Endothelial cell of umbilical vein (primary cell): ENCODE measurements around the gene PFKFB4. TPM values are rescaled to one million over a fixed set of nuclear protein-coding genes. Genes with fewer than 3 reads are reported as not detected.

Experiments
- BruUV-seq: library from RNA; stranded (reverse); fragments of 400-500 nt; replicated peaks from 2 replicates; lab custom pipeline; 2021; lab: Mats Ljungman, UMichigan
- CTCF ChIA-PET: fragments of 300-600, 350-600 bp; sonication (Branson Sonifier 250); formaldehyde crosslinking; loops from one replicate; lab custom pipeline; 2021; ENCODE audit warnings: antibody characterized with exemption, inconsistent platforms; lab: Charles Lee
- POLR2A ChIA-PET: fragments of 300-600, 350-600 bp; sonication (Branson Sonifier 250); formaldehyde crosslinking; loops from one replicate; lab custom pipeline; 2021; ENCODE audit warnings: antibody characterized with exemption, inconsistent platforms; lab: Charles Lee
- DNase-seq: peaks from one replicate; pipeline ENCODE4 v3.0.0-alpha.2; 2011; ENCODE audit warnings: low read depth, low spot score
- FAIRE-seq: peaks from 2 replicates; lab custom pipeline; 2011; peaks lifted over from hg19 to GRCh38; lab: Jason Lieb, UNC
- H2AFZ ChIP-seq: 2 replicates; pipeline ENCODE4 v1.6.0; 2012; ENCODE audit warnings: low read depth, low read length, control low read depth, inconsistent platforms
- H3K27ac ChIP-seq: 2 replicates; pipeline ENCODE4 v1.5.1; 2011; ENCODE audit warnings: low read depth, mild to moderate bottlenecking, control low read depth, low read length, moderate library complexity; ENCODE audit not compliant: insufficient read depth
- H3K27me3 ChIP-seq, 2 experiments: 2 replicates each; pipeline versions ENCODE4 v1.6.0 to v1.6.1; 2011; ENCODE audit warnings: low read length in 2 of 2, mixed read lengths in 1 of 2; ENCODE audit not compliant: control insufficient read depth in 2 of 2, insufficient read depth in 2 of 2
- H3K36me3 ChIP-seq, 2 experiments: 2 replicates in 1 of 2; 3 replicates in 1 of 2; pipeline ENCODE4 v1.5.1; 2011; ENCODE audit warnings: low read length in 2 of 2, mild to moderate bottlenecking in 1 of 2, moderate library complexity in 1 of 2; ENCODE audit not compliant: control insufficient read depth in 2 of 2, insufficient read depth in 2 of 2; ENCODE audit errors: extremely low read depth in 1 of 2
- H3K4me1 ChIP-seq: 3 replicates; pipeline ENCODE4 v1.5.1; 2011; ENCODE audit warnings: mild to moderate bottlenecking, low read length; ENCODE audit not compliant: control insufficient read depth, insufficient read depth; ENCODE audit errors: extremely low read depth
- H3K4me2 ChIP-seq: 2 replicates; pipeline ENCODE4 v1.6.1; 2011; ENCODE audit warnings: low read length, control low read depth, mixed read lengths; ENCODE audit not compliant: insufficient read depth
- H3K4me3 ChIP-seq, 3 experiments: fragments of 200-600 bp in 1 of 3; sonication (generic), shearing (Covaris generic) in 1 of 3; replicated peaks in 1 of 3; 2 replicates each; pipeline ENCODE4 v1.5.1; 2011 to 2016; ENCODE audit warnings: control low read depth in 3 of 3, low read length in 3 of 3, mild to moderate bottlenecking in 2 of 3, inconsistent platforms in 1 of 3, low read depth in 1 of 3, moderate library complexity in 1 of 3; ENCODE audit not compliant: insufficient read depth in 1 of 3
- H3K79me2 ChIP-seq: 2 replicates; pipeline ENCODE4 v1.6.0; 2012; ENCODE audit warnings: low read length, inconsistent platforms; ENCODE audit not compliant: control insufficient read depth, insufficient read depth
- H3K9ac ChIP-seq: replicated peaks from 2 replicates; pipeline ENCODE3; 2011; ENCODE audit warnings: low read length, control low read depth; ENCODE audit not compliant: insufficient read depth; ENCODE audit errors: extremely low read depth
- H3K9me1 ChIP-seq: replicated peaks from 3 replicates; pipeline ENCODE4 v1.6.0; 2011; ENCODE audit warnings: mild to moderate bottlenecking, low read length; ENCODE audit not compliant: control insufficient read depth, insufficient read depth; ENCODE audit errors: extremely low read depth
- H3K9me3 ChIP-seq: replicated peaks from 2 replicates; pipeline ENCODE4 v1.5.1; 2012; ENCODE audit warnings: low read length, inconsistent platforms; ENCODE audit not compliant: control insufficient read depth, insufficient read depth
- H4K20me1 ChIP-seq: replicated peaks from 2 replicates; pipeline ENCODE3; 2011; ENCODE audit warnings: mild to moderate bottlenecking, low read length; ENCODE audit not compliant: control insufficient read depth, insufficient read depth; ENCODE audit errors: extremely low read depth
- EZH2 ChIP-seq: IDR thresholded peaks from 2 replicates; pipeline ENCODE4 v1.6.1; 2012; ENCODE audit warnings: borderline replicate concordance, low read depth, mild to moderate bottlenecking, moderate library complexity, low read length, inconsistent platforms; ENCODE audit not compliant: severe bottlenecking
- FOS ChIP-seq: IDR thresholded peaks from 2 replicates; pipeline ENCODE4 v1.6.1; 2011; ENCODE audit warnings: mild to moderate bottlenecking, low read length, moderate library complexity, borderline replicate concordance; ENCODE audit not compliant: insufficient read depth
- GATA2 ChIP-seq: IDR thresholded peaks from 2 replicates; pipeline ENCODE4 v1.7.0; 2011; ENCODE audit warnings: low read depth, mild to moderate bottlenecking, moderate library complexity, mixed read lengths, low read length; ENCODE audit not compliant: insufficient read length, insufficient read depth
- JUN ChIP-seq: IDR thresholded peaks from 2 replicates; pipeline ENCODE4 v1.6.1; 2011; ENCODE audit warnings: borderline replicate concordance, low read depth; ENCODE audit not compliant: insufficient read length, insufficient read depth
- MYC ChIP-seq: IDR thresholded peaks from one replicate; pipeline ENCODE4 v1.6.1; 2011; ENCODE audit warnings: mild to moderate bottlenecking, low read depth, low read length
- POLR2A ChIP-seq: IDR thresholded peaks from 2 replicates; pipeline ENCODE4 v1.6.1; 2012; ENCODE audit warnings: low read depth, mild to moderate bottlenecking, control low read depth, low read length
- POLR2AphosphoS5 ChIP-seq: IDR thresholded peaks from 2 replicates; pipeline ENCODE4 v1.6.1; 2012; ENCODE audit warnings: low read depth, mild to moderate bottlenecking, control low read depth, low read length, moderate library complexity; ENCODE audit not compliant: insufficient read depth
- dilution Hi-C: fragments of 300-500 bp; cut with MboI; formaldehyde crosslinking; loops from one replicate; pipeline ENCODE4 v1.15.0; 2019; ENCODE audit warnings: low sequenced_read_pairs; ENCODE audit not compliant: extremely low pct_ligation_motif_present
- intact Hi-C: fragments of 100-400 bp; cut with micrococcal nuclease; formaldehyde crosslinking; loops from one replicate; pipeline ENCODE4 v1.10.0; 2022
- polyA plus RNA-seq, 4 experiments: library from polyadenylated mRNA; depleted of rRNA in 3 of 4; stranded (reverse) in 3 of 4; unstranded in 1 of 4; fragments of >200 nt; gene quantifications; 2 replicates each; pipeline versions ENCODE4 v1.2.1 to v1.2.3, GENCODE V29; 2011 to 2012; ENCODE audit warnings: missing spikeins in 1 of 4
- total RNA-seq: library from RNA; stranded (reverse); gene quantifications from 2 replicates; pipeline ENCODE4 v1.2.3, GENCODE V29; 2021
- TF ChIP-seq, protein P1 (sequence below): IDR thresholded peaks from 2 replicates; pipeline ENCODE4 v1.6.1; 2011; ENCODE audit not compliant: insufficient read depth, insufficient read length
- TF ChIP-seq, protein P2 (sequence below), 2 donors: IDR thresholded peaks; 1 replicate in 1 of 2; 2 replicates in 1 of 2; pipeline ENCODE4 v1.5.1; 2011; ENCODE audit warnings: low read length in 2 of 2, mild to moderate bottlenecking in 2 of 2, moderate library complexity in 2 of 2, control low read depth in 1 of 2, inconsistent platforms in 1 of 2, low read depth in 1 of 2; ENCODE audit not compliant: insufficient read depth in 1 of 2; ENCODE audit errors: extremely low read depth in 1 of 2

PFKFB4 gene
- total and polyA plus RNA-seq, 2 donors (not counting 3 experiments of a cell fraction or from before 2014, with no cell fraction given) = 4.0 to 4.2 TPM

DNA sequence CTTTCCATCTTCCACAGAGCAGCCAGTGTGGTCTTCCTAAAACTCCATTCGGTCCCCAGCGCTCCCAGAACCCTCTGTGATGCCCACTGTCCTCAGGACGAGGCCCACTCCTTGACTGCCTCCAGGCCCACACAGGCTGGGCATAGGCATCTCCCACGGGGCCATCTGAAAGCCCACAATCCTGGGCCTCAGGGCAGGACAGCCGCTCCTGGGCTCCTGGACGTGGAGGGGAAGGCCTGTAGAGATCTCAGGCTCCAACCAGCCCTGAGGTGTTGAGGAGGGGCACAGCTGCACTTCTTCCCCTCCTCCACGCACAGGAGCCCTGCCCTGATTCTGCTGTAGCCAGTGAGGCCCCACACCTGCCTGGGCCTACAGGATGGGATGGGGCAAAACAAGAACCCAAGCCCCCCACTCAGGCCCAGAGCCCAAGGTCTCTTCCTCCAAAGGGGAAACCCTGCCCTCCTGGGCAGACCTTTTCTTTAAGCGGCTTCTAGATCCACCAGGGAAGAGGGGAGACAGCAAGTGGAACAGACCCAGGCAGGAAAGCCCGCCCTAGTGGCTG is 78.6 kb downstream of the PFKFB4 start:
- peaks cover 0 to 9% of the 10 kb centered on the region in 2 experiments for H3K36me3 ChIP-seq
- TF ChIP-seq EZH2 (no peak), POLR2A (no peak), POLR2AphosphoS5 (no peak), MYC (no peak)
- TF ChIP-seq, protein P1, sequence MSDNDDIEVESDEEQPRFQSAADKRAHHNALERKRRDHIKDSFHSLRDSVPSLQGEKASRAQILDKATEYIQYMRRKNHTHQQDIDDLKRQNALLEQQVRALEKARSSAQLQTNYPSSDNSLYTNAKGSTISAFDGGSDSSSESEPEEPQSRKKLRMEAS = no peak
- H3K9me3 ChIP-seq = no peaks in the 10 kb centered on the region
- no peak overlapping the region for H3K4me2 ChIP-seq
- H3K9ac ChIP-seq = no peak overlapping the region
- H3K27me3 ChIP-seq = no peaks in the 10 kb centered on the region
- FAIRE-seq = no peak
- no peaks in the 10 kb centered on the region for H3K79me2 ChIP-seq
- peaks cover 5% of the 10 kb centered on the region for H3K4me1 ChIP-seq
- intact Hi-C loops = no loop called here
- DNase-seq = no peak
- ChIA-PET POLR2A (no interaction called here), CTCF (no interaction called here)
- dilution Hi-C loops = no loop called here
- no peak overlapping the region for H3K4me3 ChIP-seq
- no peak overlapping the region for H3K27ac ChIP-seq
- no peak overlapping the region for H2AFZ ChIP-seq
- H4K20me1 ChIP-seq = no peaks in the 10 kb centered on the region
- no peaks in the 10 kb centered on the region for H3K9me1 ChIP-seq
- no TSS peak for BruUV-seq

DNA sequence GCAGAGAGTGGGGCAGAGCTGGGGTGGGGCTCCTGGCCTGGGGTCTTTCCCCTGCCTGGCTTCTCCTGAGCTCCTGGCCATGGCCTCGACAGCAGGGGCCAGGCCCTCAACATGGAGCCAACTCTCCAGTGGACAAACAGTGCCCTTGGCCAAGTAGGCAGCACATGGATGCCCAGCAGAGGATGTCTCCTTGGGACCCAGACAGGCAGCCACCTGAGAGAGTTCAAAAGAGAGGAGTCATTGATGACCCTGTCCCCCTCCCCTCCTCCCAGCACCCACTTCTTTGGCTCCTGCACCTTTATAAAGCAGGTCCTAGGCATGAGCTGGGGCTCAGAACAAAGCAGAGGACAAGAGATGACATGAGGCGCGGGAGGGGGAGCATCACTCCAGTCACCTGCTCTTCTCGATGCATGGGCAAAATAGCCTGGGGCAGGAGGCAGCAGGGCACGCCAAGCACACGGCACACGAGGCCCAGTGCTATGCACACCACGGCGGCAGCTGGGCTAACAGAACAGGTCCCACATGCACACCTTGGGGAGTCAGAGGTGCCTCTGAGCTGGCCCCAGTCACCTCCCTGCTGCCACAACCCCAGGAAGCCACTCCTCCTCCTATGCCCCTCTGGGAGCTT is 80.1 kb downstream of the PFKFB4 start:
- H3K4me2 ChIP-seq = no peak overlapping the region
- H3K4me3 ChIP-seq = no peak overlapping the region
- no peak overlapping the region for H3K27ac ChIP-seq
- no peak for FAIRE-seq
- no peak overlapping the region for H3K9ac ChIP-seq
- no peak overlapping the region for H2AFZ ChIP-seq
- no peaks in the 10 kb centered on the region for H3K27me3 ChIP-seq
- TF ChIP-seq GATA2 (no peak), POLR2AphosphoS5 (no peak), POLR2A (no peak), MYC (no peak), EZH2 (no peak), FOS (no peak), JUN (no peak)
- TF ChIP-seq, protein P1 = no peak
- TF ChIP-seq, protein P2, sequence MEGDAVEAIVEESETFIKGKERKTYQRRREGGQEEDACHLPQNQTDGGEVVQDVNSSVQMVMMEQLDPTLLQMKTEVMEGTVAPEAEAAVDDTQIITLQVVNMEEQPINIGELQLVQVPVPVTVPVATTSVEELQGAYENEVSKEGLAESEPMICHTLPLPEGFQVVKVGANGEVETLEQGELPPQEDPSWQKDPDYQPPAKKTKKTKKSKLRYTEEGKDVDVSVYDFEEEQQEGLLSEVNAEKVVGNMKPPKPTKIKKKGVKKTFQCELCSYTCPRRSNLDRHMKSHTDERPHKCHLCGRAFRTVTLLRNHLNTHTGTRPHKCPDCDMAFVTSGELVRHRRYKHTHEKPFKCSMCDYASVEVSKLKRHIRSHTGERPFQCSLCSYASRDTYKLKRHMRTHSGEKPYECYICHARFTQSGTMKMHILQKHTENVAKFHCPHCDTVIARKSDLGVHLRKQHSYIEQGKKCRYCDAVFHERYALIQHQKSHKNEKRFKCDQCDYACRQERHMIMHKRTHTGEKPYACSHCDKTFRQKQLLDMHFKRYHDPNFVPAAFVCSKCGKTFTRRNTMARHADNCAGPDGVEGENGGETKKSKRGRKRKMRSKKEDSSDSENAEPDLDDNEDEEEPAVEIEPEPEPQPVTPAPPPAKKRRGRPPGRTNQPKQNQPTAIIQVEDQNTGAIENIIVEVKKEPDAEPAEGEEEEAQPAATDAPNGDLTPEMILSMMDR (IDR thresholded peaks at IDR 0.05; ENCODE audit: extremely low read depth in 1 of 2, insufficient read depth in 1 of 2, low read depth in 1 of 2, low read length in 2 of 2) = no peak
- H4K20me1 ChIP-seq = no peaks in the 10 kb centered on the region
- intact Hi-C loops = no loop called here
- no peak for DNase-seq
- dilution Hi-C loops = no loop called here
- H3K36me3 ChIP-seq = peaks cover 0 to 9% of the 10 kb centered on the region in 2 experiments
- no TSS peak for BruUV-seq
- POLR2A ChIA-PET = no interaction called here
- CTCF ChIA-PET = interaction anchor here (0.9 to 1.5 kb wide), 4 partner anchors 22 to 282 kb away, joined by 3 to 7 read pairs (median 4); partner anchors contain the start of gene SHISA5
- H3K79me2 ChIP-seq = peaks cover 14% of the 10 kb centered on the region
- H3K9me1 ChIP-seq = no peaks in the 10 kb centered on the region
- H3K9me3 ChIP-seq = no peaks in the 10 kb centered on the region
- H3K4me1 ChIP-seq = peaks cover 10% of the 10 kb centered on the region
